ENCODE measurements around the gene ZW10.

- no peak for TF ChIP-seq CTCF (IDR thresholded peaks at IDR 0.05; ENCODE audit: poor library complexity, severe bottlenecking)
- no peak for TF ChIP-seq RAD21 (conservative IDR thresholded peaks at IDR 0.05)
Measured at GRCh38 chr11:113760241-113760640, 13.3 kb downstream of the ZW10 start.
